HepG2 (cell line): ENCODE data around the gene SPACDR. TPM values are rescaled to one million over a fixed set of nuclear protein-coding genes. Genes with fewer than 3 reads are reported as not detected.
A peak's percentile ranks its signal among the peaks of the same experiment; 100 is the strongest.

Experiments used
- ARID4A ChIP-seq: sonication (generic); formaldehyde crosslinking; IDR thresholded peaks from 2 replicates; pipeline ENCODE4 v1.5.0; 2020; ENCODE audit warnings: mild to moderate bottlenecking, missing genetic modification reagents, borderline replicate concordance
- ARNTL ChIP-seq: sonication (generic); formaldehyde crosslinking; IDR thresholded peaks from 2 replicates; pipeline ENCODE4 v1.4.0; 2020; ENCODE audit warnings: mild to moderate bottlenecking, missing genetic modification reagents
- BHLHE40 ChIP-seq: IDR thresholded peaks from 2 replicates; pipeline ENCODE4 v1.6.1; 2011; ENCODE audit warnings: low read length, improper control_type of control experiment
- CHD4 ChIP-seq: fragments of 200-600 bp; sonication (generic); IDR thresholded peaks from 2 replicates; pipeline ENCODE4 v1.7.0; 2017; ENCODE audit warnings: mild to moderate bottlenecking, low read length, borderline replicate concordance
- E2F2 ChIP-seq: sonication (generic); formaldehyde crosslinking; IDR thresholded peaks from 2 replicates; pipeline ENCODE4 v1.4.0; 2020; ENCODE audit warnings: missing genetic modification reagents, borderline replicate concordance
- FOSL2 ChIP-seq: sonication (generic); formaldehyde crosslinking; IDR thresholded peaks from 2 replicates; pipeline ENCODE4 v1.4.0; 2020; ENCODE audit warnings: missing genetic modification reagents
- GLMP ChIP-seq: sonication (generic); formaldehyde crosslinking; IDR thresholded peaks from 2 replicates; pipeline ENCODE4 v1.9.0; 2021; ENCODE audit warnings: missing genetic modification reagents, mild to moderate bottlenecking, borderline replicate concordance
- IRF9 ChIP-seq: sonication (generic); formaldehyde crosslinking; IDR thresholded peaks from 2 replicates; pipeline ENCODE4 v1.8.0; 2022; ENCODE audit warnings: missing genetic modification reagents, mild to moderate bottlenecking, borderline replicate concordance
- RFXAP ChIP-seq: sonication (generic); formaldehyde crosslinking; IDR thresholded peaks from 2 replicates; pipeline ENCODE4 v1.4.0; 2020; ENCODE audit warnings: missing genetic modification reagents, borderline replicate concordance
- TAF15 ChIP-seq: fragments of 200-400 bp; formaldehyde crosslinking; IDR thresholded peaks from one replicate; pipeline ENCODE4 v1.6.1; 2018; ENCODE audit warnings: mild to moderate bottlenecking, low read depth, low read length; ENCODE audit not compliant: poor library complexity, severe bottlenecking
- TFAP4 ChIP-seq: sonication (generic); IDR thresholded peaks from 2 replicates; pipeline ENCODE4 v1.6.1; 2016; ENCODE audit warnings: low read depth, borderline replicate concordance
- ZNF30 ChIP-seq: sonication (generic); formaldehyde crosslinking; IDR thresholded peaks from 2 replicates; pipeline ENCODE4 v1.5.0; 2020; ENCODE audit warnings: mild to moderate bottlenecking, missing genetic modification reagents
- ZNF484 ChIP-seq: sonication (generic); formaldehyde crosslinking; IDR thresholded peaks from 2 replicates; pipeline ENCODE4 v1.5.1; 2020; ENCODE audit warnings: mild to moderate bottlenecking, low read depth, missing genetic modification reagents, borderline replicate concordance
- ZNF563 ChIP-seq: sonication (generic); formaldehyde crosslinking; IDR thresholded peaks from 2 replicates; pipeline ENCODE4 v1.8.0; 2022; ENCODE audit warnings: mild to moderate bottlenecking, moderate library complexity, missing genetic modification reagents
- ZSCAN21 ChIP-seq: sonication (generic); formaldehyde crosslinking; IDR thresholded peaks from 2 replicates; pipeline ENCODE4 v1.8.0; 2022; ENCODE audit warnings: mild to moderate bottlenecking, missing genetic modification reagents, moderate library complexity, borderline replicate concordance
- polyA plus RNA-seq, 8 experiments: library from polyadenylated mRNA; depleted of rRNA in 3 of 8; stranded (reverse) in 7 of 8; unstranded in 1 of 8; fragments of >200 nt; fragmentation: Illumina TruSeq in 4 of 8; extraction: Trizol in 4 of 8; gene quantifications; 2 replicates each; pipeline versions ENCODE4 v1.2.1 to v1.2.3, GENCODE V29; 2011 to 2016; ENCODE audit warnings: low read depth in 4 of 8, missing spikeins in 1 of 8, mixed read lengths in 1 of 8; ENCODE audit not compliant: insufficient read depth in 1 of 8
- total RNA-seq, 5 experiments: library from RNA; depleted of rRNA; stranded (reverse); fragments of >200 nt; fragmentation: Illumina TruSeq; extraction: Trizol; gene quantifications; 2 replicates each; pipeline ENCODE4 v1.2.3, GENCODE V29; 2016; ENCODE audit warnings: low read depth in 1 of 5

Gene SPACDR
- total and polyA plus RNA-seq, 2 of the 13 experiments (the other 11 are each of a cell fraction or from before 2014, with no cell fraction given), result 0.41 TPM; not detected in 1

- TF ChIP-seq ARID4A (CRISPR knock-in tag) (peak; percentile 52), TAF15 (peak; percentile 1), CHD4 (no peak), FOSL2 (CRISPR knock-in tag) (peak; percentile 19; the same call in 1 of the 2 replicates), ZSCAN21 (CRISPR knock-in tag) (peak; percentile 53), IRF9 (peak; percentile 61; the same call in 1 of the 2 replicates), ARNTL (CRISPR knock-in tag) (peak; percentile 91), RFXAP (CRISPR knock-in tag) (peak; percentile 47; the same call in 1 of the 2 replicates), GLMP (CRISPR knock-in tag) (no peak), ZNF484 (0 out of 2 replicates have a peak, but pooled peaks have one; percentile 48), TFAP4 (peak; percentile 47; the same call in 1 of the 2 replicates), BHLHE40 (peak; percentile 100), ZNF30 (CRISPR knock-in tag) (no peak), ZNF563 (CRISPR knock-in tag) (peak; percentile 87; the same call in 1 of the 2 replicates), E2F2 (CRISPR knock-in tag) (no peak)
These were observed 35.0 kb downstream of the SPACDR start (continued) for GRCh38 chr7:100428967-100429636.
